Upper lobe of left lung (tissue), 6 donors: Measurements from ENCODE around the gene MRPL34. TPM values are rescaled to one million over a fixed set of nuclear protein-coding genes. Genes with fewer than 3 reads are reported as not detected.

Experiments used
- ATAC-seq, 2 donors: fragments of 200-7000 bp; cut with Tn5 transposase; one replicate each; pipeline ENCODE4 v1.9.1; 2022; ENCODE audit warnings: mild to moderate bottlenecking in 2 of 2, moderate library complexity in 2 of 2; ENCODE audit not compliant: low FRiP score in 2 of 2
- DNase-seq, 2 donors: peaks; one replicate each; pipeline ENCODE4 v3.0.0-alpha.2; 2019 to 2020
- H3K27ac ChIP-seq, 4 donors: fragments of 200-600 bp; sonication (generic); one replicate each; pipeline ENCODE4 v1.5.1; 2016 to 2019
- H3K27me3 ChIP-seq, 4 donors: fragments of 200-600 bp; sonication (generic); one replicate each; pipeline ENCODE4 v1.5.1; 2017 to 2019
- H3K36me3 ChIP-seq, 4 donors: fragments of 200-600 bp; sonication (generic); one replicate each; pipeline ENCODE4 v1.5.1; 2016 to 2019
- H3K4me1 ChIP-seq, 4 donors: fragments of 200-600 bp; sonication (generic); one replicate each; pipeline ENCODE4 v1.5.1; 2018 to 2019
- H3K4me3 ChIP-seq, 4 donors: fragments of 200-600 bp; sonication (generic); one replicate each; pipeline ENCODE4 v1.5.1; 2017 to 2019; ENCODE audit warnings: mild to moderate bottlenecking in 2 of 4, moderate library complexity in 1 of 4
- H3K9me3 ChIP-seq, 4 donors: fragments of 200-600 bp; sonication (generic); one replicate each; pipeline ENCODE4 v1.5.1; 2018 to 2019
- EP300 ChIP-seq, 4 donors: sonication (generic); formaldehyde crosslinking; IDR thresholded peaks; one replicate each; pipeline ENCODE4 v1.5.1; 2017; ENCODE audit warnings: antibody characterized with exemption in 4 of 4, control low read depth in 2 of 4
- POLR2A ChIP-seq, 4 donors: fragments of 450-650 bp; IDR thresholded peaks; one replicate each; pipeline ENCODE4 v1.5.1; 2016 to 2017; ENCODE audit warnings: antibody characterized with exemption in 4 of 4, mild to moderate bottlenecking in 2 of 4
- POLR2AphosphoS5 ChIP-seq, 2 donors: sonication (generic); formaldehyde crosslinking; IDR thresholded peaks; one replicate each; pipeline ENCODE4 v1.5.1; 2017; ENCODE audit warnings: antibody characterized with exemption in 2 of 2
- WGBS, 2 donors: methylation state at CpG; one replicate each; pipeline ENCODE4 v1.1.5; 2017 to 2018; 5-methylcytosine and 5-hydroxymethylcytosine counted together
- total RNA-seq, 6 donors: library from RNA; depleted of rRNA in 4 of 6; stranded (reverse); fragments of >200 nt in 4 of 6; gene quantifications; one replicate each; pipeline versions ENCODE4 v1.1.0 to v1.2.1, GENCODE V29; 2016 to 2021
- TF ChIP-seq, protein P1 (sequence below), 6 experiments: fragments of 450-650 bp in 4 of 6; fragments of 200-600 bp in 2 of 6; sonication (generic) in 2 of 6; IDR thresholded peaks; one replicate each; pipeline ENCODE4 v1.5.1; 2016 to 2019; ENCODE audit warnings: antibody characterized with exemption in 6 of 6
- donor health status: DM: no; HTN: no; CAD: no; lungs with moderate emphysema.
- donor health status: DM: no; HTN: yes; CAD: no; lungs with severe emphysema.

The MRPL34 gene
- total RNA-seq, 6 donors from 2014 or later, result 98.3 to 176 (median 122) TPM

DNA sequence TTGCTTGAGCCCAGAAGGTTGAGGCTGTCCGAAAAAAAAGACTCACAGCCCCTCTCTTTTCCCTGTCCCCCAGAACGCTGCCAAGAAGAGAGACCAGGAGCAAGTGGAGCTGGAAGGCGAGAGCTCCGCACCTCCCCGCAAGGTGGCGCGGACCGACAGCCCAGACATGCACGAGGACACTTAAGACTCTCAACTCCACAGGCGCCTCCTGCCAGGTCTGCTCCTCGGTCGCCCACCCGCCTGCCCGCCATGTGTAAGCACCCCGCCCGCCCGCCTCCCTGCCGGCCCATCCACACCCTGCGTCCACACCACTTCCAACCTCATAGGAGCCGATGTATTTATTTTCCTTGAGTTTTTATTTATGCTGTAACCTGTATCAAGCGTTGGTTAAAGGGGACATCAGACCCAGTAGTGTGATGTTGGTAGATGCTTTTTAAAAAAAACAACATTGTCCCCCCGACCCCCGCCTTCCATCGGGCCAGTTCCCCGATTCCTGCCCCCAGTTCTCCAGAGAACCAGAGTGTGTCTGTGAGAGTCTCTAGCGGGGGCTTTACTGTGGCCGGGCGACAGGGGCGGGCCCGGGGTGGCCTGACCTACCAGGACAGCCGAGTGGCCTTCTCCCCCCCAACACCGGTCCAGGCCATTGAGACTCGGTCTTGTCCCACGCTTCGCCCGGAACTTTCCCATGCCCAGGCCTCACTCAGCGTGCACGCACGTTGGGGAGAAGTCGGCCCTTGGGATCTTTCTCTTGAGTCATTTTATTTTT, 14.0 kb downstream of the MRPL34 start:
- peaks cover 0 to 10% (median 0%) of the 10 kb centered on the region in 4 donors for H3K4me1 ChIP-seq
- no peak overlapping the region for H3K4me3 ChIP-seq
- DNase-seq, result peak in 1 of 2 donors; percentile 82
- WGBS, 2 donors, result 92 to 96% methylated on average over 40 of the region's 40 CpGs
- H3K27ac ChIP-seq, result no peak overlapping the region
- TF ChIP-seq EP300 (IDR thresholded peaks at IDR 0.05) (no peak), POLR2AphosphoS5 (IDR thresholded peaks at IDR 0.05) (no peak), POLR2A (IDR thresholded peaks at IDR 0.05) (no peak)
- TF ChIP-seq, protein P1, sequence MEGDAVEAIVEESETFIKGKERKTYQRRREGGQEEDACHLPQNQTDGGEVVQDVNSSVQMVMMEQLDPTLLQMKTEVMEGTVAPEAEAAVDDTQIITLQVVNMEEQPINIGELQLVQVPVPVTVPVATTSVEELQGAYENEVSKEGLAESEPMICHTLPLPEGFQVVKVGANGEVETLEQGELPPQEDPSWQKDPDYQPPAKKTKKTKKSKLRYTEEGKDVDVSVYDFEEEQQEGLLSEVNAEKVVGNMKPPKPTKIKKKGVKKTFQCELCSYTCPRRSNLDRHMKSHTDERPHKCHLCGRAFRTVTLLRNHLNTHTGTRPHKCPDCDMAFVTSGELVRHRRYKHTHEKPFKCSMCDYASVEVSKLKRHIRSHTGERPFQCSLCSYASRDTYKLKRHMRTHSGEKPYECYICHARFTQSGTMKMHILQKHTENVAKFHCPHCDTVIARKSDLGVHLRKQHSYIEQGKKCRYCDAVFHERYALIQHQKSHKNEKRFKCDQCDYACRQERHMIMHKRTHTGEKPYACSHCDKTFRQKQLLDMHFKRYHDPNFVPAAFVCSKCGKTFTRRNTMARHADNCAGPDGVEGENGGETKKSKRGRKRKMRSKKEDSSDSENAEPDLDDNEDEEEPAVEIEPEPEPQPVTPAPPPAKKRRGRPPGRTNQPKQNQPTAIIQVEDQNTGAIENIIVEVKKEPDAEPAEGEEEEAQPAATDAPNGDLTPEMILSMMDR (IDR thresholded peaks at IDR 0.05), result no peak
- ATAC-seq, result no peak
- no peaks in the 10 kb centered on the region for H3K9me3 ChIP-seq
- H3K36me3 ChIP-seq, result peaks cover 17 to 63% (median 43%) of the 10 kb centered on the region in 4 donors
- H3K27me3 ChIP-seq, result no peaks in the 10 kb centered on the region

DNA sequence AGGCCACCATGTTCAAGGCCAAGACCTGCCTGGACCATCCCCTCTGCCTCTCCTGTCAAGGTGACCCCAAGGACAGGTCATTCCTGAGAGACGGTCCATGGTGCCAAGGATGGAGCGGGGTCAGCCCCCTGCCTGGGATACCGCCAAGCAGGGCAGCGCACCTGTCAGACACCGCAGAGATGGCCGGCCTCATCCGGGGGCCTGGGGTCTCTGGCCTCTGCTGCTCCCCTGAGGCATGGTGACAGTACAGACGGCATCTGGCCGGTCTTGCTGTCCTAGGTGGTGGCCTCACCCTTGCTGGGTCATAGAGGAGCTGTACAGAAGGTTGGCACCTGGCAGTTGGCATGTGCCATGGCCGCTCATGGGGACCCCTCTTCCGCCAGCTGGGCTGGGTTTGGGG, 14.8 kb downstream of the MRPL34 start:
- Histone ChIP-seq H3K27ac (no peak overlapping the region), H3K9me3 (no peaks in the 10 kb centered on the region), H3K4me1 (peaks cover 0 to 10% (median 0%) of the 10 kb centered on the region in 4 donors), H3K4me3 (no peak overlapping the region), H3K27me3 (no peaks in the 10 kb centered on the region), H3K36me3 (peaks cover 17 to 59% (median 40%) of the 10 kb centered on the region in 4 donors)
- DNase-seq, result no peak
- TF ChIP-seq, protein P1 (IDR thresholded peaks at IDR 0.05), result no peak
- TF ChIP-seq POLR2AphosphoS5 (IDR thresholded peaks at IDR 0.05) (no peak), POLR2A (IDR thresholded peaks at IDR 0.05) (no peak), EP300 (IDR thresholded peaks at IDR 0.05) (no peak)
- ATAC-seq, result no peak
- WGBS, 2 donors, result 87 to 100% methylated on average over 1 to 10 of the region's 11 CpGs

DNA sequence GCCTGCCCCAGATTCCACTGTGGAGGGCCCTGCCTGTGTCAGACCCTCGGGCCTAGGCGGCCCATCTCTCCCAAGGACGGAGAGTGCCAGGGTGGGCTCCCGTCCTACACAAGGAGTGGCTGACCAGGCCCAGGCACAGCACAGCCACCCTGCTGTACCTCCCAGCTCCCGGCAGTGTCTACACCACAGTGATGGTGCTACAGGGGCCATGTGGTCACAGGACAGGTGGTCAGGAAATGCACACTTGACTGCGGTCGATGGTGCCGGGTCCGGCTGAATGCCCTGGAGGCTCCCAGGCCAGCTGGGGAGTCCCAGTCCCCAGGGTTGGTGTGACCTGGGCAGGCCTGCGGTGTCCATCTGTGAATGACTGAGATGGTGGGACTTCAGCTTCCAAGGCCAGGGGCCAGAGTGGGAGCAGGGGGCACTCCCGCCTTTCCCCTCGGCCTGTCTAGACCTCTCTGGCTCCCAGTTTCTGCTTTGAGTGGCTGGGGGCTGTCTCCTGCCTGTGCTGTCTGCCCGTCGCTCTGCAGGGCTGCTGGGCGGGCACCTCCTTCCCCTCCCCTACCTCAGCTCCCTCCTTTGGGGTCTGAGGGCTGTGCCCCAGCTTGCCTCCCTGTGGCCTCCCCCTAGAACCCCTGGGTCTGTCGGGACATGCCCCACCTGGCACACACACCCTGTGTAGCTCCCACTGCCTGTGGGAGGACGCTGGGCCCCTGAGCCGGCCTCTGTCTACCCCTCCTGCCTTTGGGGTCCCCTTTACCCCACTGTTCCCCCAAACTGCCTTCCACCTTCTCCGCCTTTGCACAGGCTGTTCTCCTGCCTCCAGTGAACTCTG, 16.2 kb downstream of the MRPL34 start:
- H3K36me3 ChIP-seq, result peaks cover 12 to 45% (median 29%) of the 10 kb centered on the region in 4 donors
- 91 to 99% methylated on average over 9 to 12 of the region's 19 CpGs for WGBS, 2 donors
- no peaks in the 10 kb centered on the region for H3K27me3 ChIP-seq
- peak in 1 of 2 donors; percentile 64 for DNase-seq
- no peak overlapping the region for H3K27ac ChIP-seq
- peak in 1 of 2 donors; percentile 52 for ATAC-seq
- no peak for TF ChIP-seq POLR2AphosphoS5 (IDR thresholded peaks at IDR 0.05)
- no peak for TF ChIP-seq POLR2A (IDR thresholded peaks at IDR 0.05)
- TF ChIP-seq EP300 (IDR thresholded peaks at IDR 0.05), result no peak
- H3K4me1 ChIP-seq, result peaks cover 0 to 10% (median 0%) of the 10 kb centered on the region in 4 donors
- H3K9me3 ChIP-seq, result no peaks in the 10 kb centered on the region
- no peak overlapping the region for H3K4me3 ChIP-seq

DNA sequence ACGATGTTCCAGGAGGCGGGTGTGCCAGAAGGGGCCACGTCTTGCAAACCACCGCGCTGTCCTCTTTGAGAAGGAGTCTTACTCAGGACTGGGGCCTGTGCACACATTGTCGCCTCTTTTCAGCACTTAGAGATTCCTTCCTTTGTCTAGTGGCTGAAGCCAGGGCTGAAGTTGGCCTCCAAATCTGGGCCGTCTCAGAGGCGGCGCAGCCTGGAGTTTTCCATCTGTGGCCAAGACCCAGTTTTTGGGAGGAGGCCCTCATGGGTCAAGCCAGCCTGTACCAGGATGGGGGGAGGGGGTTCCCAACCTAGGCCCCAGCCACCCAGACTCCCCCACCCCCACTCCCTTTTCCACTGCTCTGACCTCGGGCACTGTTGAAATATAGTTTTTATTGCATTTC, 17.2 kb downstream of the MRPL34 start:
- Histone ChIP-seq H3K4me1 (peaks cover 0 to 10% (median under 1%) of the 10 kb centered on the region in 4 donors), H3K4me3 (no peak overlapping the region), H3K27me3 (no peaks in the 10 kb centered on the region), H3K27ac (no peak overlapping the region), H3K9me3 (no peaks in the 10 kb centered on the region), H3K36me3 (peaks cover 12 to 40% (median 28%) of the 10 kb centered on the region in 4 donors)
- WGBS, 2 donors, result 83 to 84% methylated on average over 10 of the region's 10 CpGs
- DNase-seq (no peak), ATAC-seq (no peak)
- TF ChIP-seq POLR2AphosphoS5 (IDR thresholded peaks at IDR 0.05) (no peak), POLR2A (IDR thresholded peaks at IDR 0.05) (no peak), EP300 (IDR thresholded peaks at IDR 0.05) (no peak)
- TF ChIP-seq, protein P1 (IDR thresholded peaks at IDR 0.05), result no peak
